Measurements from ENCODE around the gene SERPINH1. TPM values are rescaled to one million over a fixed set of nuclear protein-coding genes. Genes with fewer than 3 reads are reported as not detected.
A peak's percentile ranks its signal among the peaks of the same experiment; 100 is the strongest.

The SERPINH1 gene
- total RNA-seq, 3 donors from 2014 or later (not counting 1 experiment from before 2014, with no cell fraction given): 5.4 to 8.8 (median 7.2) TPM

DNA sequence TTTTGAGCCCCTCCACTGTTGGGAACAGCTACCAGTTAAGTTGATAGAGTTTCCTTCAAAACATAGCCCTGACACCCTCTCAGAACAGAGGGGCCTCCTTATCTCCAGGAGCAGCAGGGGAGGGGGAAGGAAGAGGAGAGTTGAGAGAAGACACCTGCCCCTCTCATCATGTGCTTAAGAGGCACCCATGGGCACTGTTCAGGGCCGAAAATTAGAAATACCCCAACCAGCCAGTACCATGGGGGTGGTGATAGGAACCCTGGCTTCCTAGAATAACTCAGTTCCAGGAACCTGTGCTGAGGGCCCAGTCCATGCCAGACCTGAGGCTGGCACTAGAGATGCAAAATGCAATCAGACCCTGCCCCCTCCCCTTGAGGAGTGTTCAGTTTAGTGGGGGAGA, 27.0 kb upstream of the SERPINH1 start:
- H3K27me3 Mint-ChIP-seq (ENCODE audit: low read depth in 2 of 2): peaks cover 15 to 18% of the 10 kb centered on the region in 2 donors
- Histone ChIP-seq H3K4me3 (ENCODE audit: low read length) (no peak overlapping the region), H3K27ac (ENCODE audit: low read length) (no peak overlapping the region), H3K36me3 (ENCODE audit: control insufficient read depth, insufficient read depth, low read length) (no peaks in the 10 kb centered on the region), H3K9me3 (ENCODE audit: control insufficient read depth, insufficient read depth, low read length) (no peaks in the 10 kb centered on the region), H3K27me3 (ENCODE audit: control insufficient read depth, insufficient read depth, low read length) (no peaks in the 10 kb centered on the region), H3K4me1 (ENCODE audit: control insufficient read depth, insufficient read depth, low read length) (peaks cover 52% of the 10 kb centered on the region)
- H3K9me3 Mint-ChIP-seq: no peaks in the 10 kb centered on the region
- no peaks in the 10 kb centered on the region for H3K36me3 Mint-ChIP-seq
- DNase-seq: no peak
- intact Hi-C loops (cut with micrococcal nuclease): no loop called here
- peaks cover 52 to 79% of the 10 kb centered on the region in 2 donors for H3K4me1 Mint-ChIP-seq
- peak overlapping the region; percentile 25 for H3K4me3 Mint-ChIP-seq
- no CpG with 5 or more reads among the region's 1 CpG for whole genome bisulfite sequencing (ENCODE audit: insufficient coverage)
- no peak for TF ChIP-seq CTCF (IDR thresholded peaks at IDR 0.05)
- no peak for ATAC-seq
- H3K27ac Mint-ChIP-seq: peak overlapping the region in 1 of 2 donors; percentile 93

DNA sequence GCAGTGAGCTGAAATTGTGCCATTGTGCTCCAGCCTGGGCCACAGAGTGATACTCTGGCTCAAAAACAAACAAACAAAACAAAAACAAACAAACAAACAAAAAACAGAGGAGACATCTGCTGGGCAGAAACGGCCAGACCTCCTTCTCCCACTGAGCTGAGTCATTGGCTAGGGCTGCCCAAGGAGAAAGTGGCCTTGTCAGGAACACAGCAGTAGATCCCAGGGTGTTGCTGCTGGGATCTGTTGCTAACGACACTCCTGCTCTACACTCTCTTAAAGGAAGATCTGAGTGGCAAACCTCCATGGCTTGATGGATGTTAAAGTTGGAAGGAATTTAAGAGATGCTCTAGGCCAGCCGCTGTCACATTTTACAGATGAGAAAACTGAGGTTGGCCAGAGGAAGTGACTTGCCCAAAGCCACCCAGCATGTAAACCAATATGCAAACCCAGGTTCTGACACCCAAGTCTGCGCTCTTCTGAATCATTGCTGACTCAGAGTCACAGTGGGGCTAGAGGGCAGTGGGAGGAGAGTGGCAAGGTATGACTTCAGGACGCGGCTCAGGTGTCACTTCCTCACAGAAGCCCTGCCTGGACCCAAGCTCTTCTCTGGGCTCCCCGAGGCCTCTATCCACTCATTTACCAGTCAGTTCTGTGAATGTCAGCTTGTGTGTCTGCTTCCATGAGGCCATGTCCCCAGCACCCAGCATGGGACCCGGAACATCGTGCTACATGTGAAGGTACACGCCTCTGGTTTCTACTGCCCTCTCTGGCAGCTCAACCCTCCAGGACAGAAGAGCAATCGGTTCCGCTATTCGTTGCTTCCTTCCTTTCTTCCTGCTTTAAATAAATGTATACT, 25.0 kb upstream of the SERPINH1 start:
- H3K27ac ChIP-seq (ENCODE audit: low read length): peak overlapping the region; percentile 86
- peaks cover 52 to 60% of the 10 kb centered on the region in 2 donors for H3K4me1 Mint-ChIP-seq
- 28% methylated on average over 13 of the region's 13 CpGs for WGBS (ENCODE audit: insufficient coverage)
- no peak for TF ChIP-seq CTCF (IDR thresholded peaks at IDR 0.05)
- intact Hi-C loops (cut with micrococcal nuclease): loop anchor here (1.0 kb wide), 1 partner anchor 39 kb away; no protein-coding TSS in a partner anchor
- H3K27me3 ChIP-seq (ENCODE audit: control insufficient read depth, insufficient read depth, low read length): no peaks in the 10 kb centered on the region
- peak overlapping the region; percentile 8 for H3K4me3 ChIP-seq (ENCODE audit: low read length)
- peaks cover 51% of the 10 kb centered on the region for H3K4me1 ChIP-seq (ENCODE audit: control insufficient read depth, insufficient read depth, low read length)
- ATAC-seq: peak; percentile 83 to 92 (median 90)
- H3K27ac Mint-ChIP-seq: peak overlapping the region; percentile 86 to 93
- H3K36me3 Mint-ChIP-seq: no peaks in the 10 kb centered on the region
- peak overlapping the region; percentile 72 for H3K4me3 Mint-ChIP-seq
- H3K9me3 Mint-ChIP-seq: no peaks in the 10 kb centered on the region
- no peaks in the 10 kb centered on the region for H3K36me3 ChIP-seq (ENCODE audit: control insufficient read depth, insufficient read depth, low read length)
- DNase-seq: peak; percentile 64 to 71
- peaks cover 0 to 9% of the 10 kb centered on the region in 2 donors for H3K27me3 Mint-ChIP-seq (ENCODE audit: low read depth in 2 of 2)
- H3K9me3 ChIP-seq (ENCODE audit: control insufficient read depth, insufficient read depth, low read length): no peaks in the 10 kb centered on the region

DNA sequence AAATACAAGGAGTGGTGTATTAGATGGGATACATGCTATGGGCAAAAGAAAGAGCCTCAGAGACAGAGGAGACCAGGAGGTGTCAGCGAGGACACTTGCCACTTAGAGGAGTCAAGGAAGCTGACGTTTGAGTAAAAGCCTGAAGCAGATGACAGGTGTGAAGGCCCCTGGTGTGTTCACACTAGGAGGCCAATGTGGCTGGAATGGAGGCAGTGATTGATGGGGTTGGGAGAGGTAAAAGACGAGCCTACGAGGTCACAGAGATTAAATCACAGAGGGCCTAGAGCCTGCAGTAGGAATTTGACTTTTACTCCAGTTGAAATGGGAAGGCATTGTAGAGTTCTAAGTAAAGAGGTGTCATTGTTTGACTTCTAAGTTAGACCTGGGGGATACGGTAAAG, 24.3 kb upstream of the SERPINH1 start:
- peaks cover 52 to 56% of the 10 kb centered on the region in 2 donors for H3K4me1 Mint-ChIP-seq
- H3K4me3 Mint-ChIP-seq: peak overlapping the region; percentile 72

More for the DNA sequence above, 24.3 kb upstream of the SERPINH1 start:
- no peaks in the 10 kb centered on the region for H3K9me3 Mint-ChIP-seq
- no peak for TF ChIP-seq CTCF (IDR thresholded peaks at IDR 0.05)
- intact Hi-C loops (cut with micrococcal nuclease): loop anchor here (1.0 kb wide), 1 partner anchor 39 kb away; no protein-coding TSS in a partner anchor
- peak overlapping the region; percentile 86 to 93 for H3K27ac Mint-ChIP-seq
- ATAC-seq (peak; percentile 24 to 44 (median 39)), DNase-seq (peak in 1 of 2 donors; percentile 38)
- 50% methylated on average over 5 of the region's 5 CpGs for WGBS (ENCODE audit: insufficient coverage)
- Histone ChIP-seq H3K27ac (ENCODE audit: low read length) (peak overlapping the region; percentile 86), H3K9me3 (ENCODE audit: control insufficient read depth, insufficient read depth, low read length) (no peaks in the 10 kb centered on the region), H3K4me3 (ENCODE audit: low read length) (peak overlapping the region; percentile 8), H3K36me3 (ENCODE audit: control insufficient read depth, insufficient read depth, low read length) (no peaks in the 10 kb centered on the region), H3K4me1 (ENCODE audit: control insufficient read depth, insufficient read depth, low read length) (peaks cover 47% of the 10 kb centered on the region), H3K27me3 (ENCODE audit: control insufficient read depth, insufficient read depth, low read length) (no peaks in the 10 kb centered on the region)
- no peaks in the 10 kb centered on the region for H3K36me3 Mint-ChIP-seq
- peaks cover 0 to 10% of the 10 kb centered on the region in 2 donors for H3K27me3 Mint-ChIP-seq (ENCODE audit: low read depth in 2 of 2)

All from natural killer cell (primary cell).